SK-N-SH (cell line): Measurements from ENCODE around the gene MET. TPM values are rescaled to one million over a fixed set of nuclear protein-coding genes. Genes with fewer than 3 reads are reported as not detected.

Experiments used
- CTCF ChIA-PET: fragments of 300-600, 350-600 bp; formaldehyde crosslinking; extraction: SDS; loops from one replicate; lab custom pipeline; 2021; lab: Yijun Ruan, JAX
- POLR2A ChIA-PET: fragments of 350-600 bp; sonication (Branson Sonifier 250); formaldehyde crosslinking; extraction: SDS; loops from one replicate; lab custom pipeline; 2020; ENCODE audit warnings: antibody characterized with exemption, inconsistent platforms; lab: Yijun Ruan, JAX
- DNase-seq: peaks from one replicate; pipeline ENCODE4 v3.0.0; 2012
- H2AFZ ChIP-seq: fragments of 200-600 bp; sonication (generic); 2 replicates; pipeline ENCODE4 v1.8.1; 2016; ENCODE audit warnings: antibody characterized with exemption, mild to moderate bottlenecking, low read depth
- H3F3A ChIP-seq: fragments of 200-600 bp; sonication (generic); replicated peaks from 2 replicates; pipeline ENCODE3; 2016; ENCODE audit warnings: antibody characterized with exemption, mild to moderate bottlenecking; ENCODE audit not compliant: insufficient read depth
- H3K27ac ChIP-seq, 2 experiments: fragments of 200-500 bp in 1 of 2; fragments of 200-600 bp in 1 of 2; sonication (Bioruptor generic) in 1 of 2; sonication (generic), shearing (Covaris generic) in 1 of 2; 2 replicates each; pipeline versions ENCODE4 v1.5.1 to v1.6.1; 2014 to 2016; ENCODE audit warnings: low read depth in 2 of 2, inconsistent platforms in 1 of 2, low read length in 1 of 2, mild to moderate bottlenecking in 1 of 2, mixed read lengths in 1 of 2
- H3K27me3 ChIP-seq: fragments of 200-600 bp; sonication (generic), shearing (Covaris generic); 2 replicates; pipeline ENCODE4 v1.6.1; 2016; ENCODE audit warnings: mixed run types; ENCODE audit not compliant: insufficient read depth
- H3K36me3 ChIP-seq, 2 experiments: fragments of 200-500 bp in 1 of 2; fragments of 200-600 bp in 1 of 2; sonication (Bioruptor generic) in 1 of 2; sonication (generic) in 1 of 2; replicated peaks in 1 of 2; 2 replicates each; pipeline versions ENCODE3 to v1.5.1; 2014 to 2016; ENCODE audit warnings: low read length in 1 of 2, mild to moderate bottlenecking in 1 of 2; ENCODE audit not compliant: insufficient read depth in 2 of 2, control insufficient read depth in 1 of 2
- H3K4me1 ChIP-seq, 2 experiments: fragments of 200-500 bp in 1 of 2; fragments of 200-600 bp in 1 of 2; sonication (Bioruptor generic) in 1 of 2; sonication (generic), shearing (Covaris generic) in 1 of 2; 2 replicates each; pipeline versions ENCODE4 v1.5.1 to v1.6.1; 2014 to 2016; ENCODE audit warnings: low read depth in 1 of 2, low read length in 1 of 2, mixed run types in 1 of 2; ENCODE audit not compliant: insufficient read depth in 2 of 2, control insufficient read depth in 1 of 2
- H3K4me2 ChIP-seq: fragments of 200-600 bp; sonication (generic), shearing (Covaris generic); 2 replicates; pipeline ENCODE4 v1.6.1; 2017; ENCODE audit warnings: mixed run types
- H3K4me3 ChIP-seq, 2 experiments: fragments of 200-500 bp in 1 of 2; fragments of 200-600 bp in 1 of 2; sonication (Bioruptor generic) in 1 of 2; sonication (generic), shearing (Covaris generic) in 1 of 2; 2 replicates each; pipeline versions ENCODE4 v1.5.1 to v1.8.1; 2014 to 2016; ENCODE audit warnings: low read depth in 2 of 2, inconsistent platforms in 1 of 2, low read length in 1 of 2, mild to moderate bottlenecking in 1 of 2, mixed read lengths in 1 of 2, moderate library complexity in 1 of 2
- H3K79me2 ChIP-seq: fragments of 200-600 bp; sonication (generic); 2 replicates; pipeline ENCODE4 v1.8.1; 2017; ENCODE audit warnings: mild to moderate bottlenecking; ENCODE audit not compliant: insufficient read depth
- H3K9ac ChIP-seq: fragments of 200-600 bp; sonication (generic); 2 replicates; pipeline ENCODE4 v1.6.1; 2017; ENCODE audit warnings: mixed run types
- H3K9me2 ChIP-seq: fragments of 200-600 bp; sonication (generic); 2 replicates; pipeline ENCODE4 v1.6.1; 2017; ENCODE audit warnings: mixed run types
- H3K9me3 ChIP-seq: fragments of 200-600 bp; sonication (generic); 2 replicates; pipeline ENCODE4 v1.6.1; 2017; ENCODE audit warnings: mixed run types, mild to moderate bottlenecking, moderate library complexity
- H4K20me1 ChIP-seq: fragments of 200-600 bp; sonication (generic); 2 replicates; pipeline ENCODE4 v1.6.1; 2017; ENCODE audit warnings: mild to moderate bottlenecking, mixed run types; ENCODE audit not compliant: insufficient read depth
- ELF1 ChIP-seq: IDR thresholded peaks from 2 replicates; pipeline ENCODE4 v1.4.0; 2012
- EP300 ChIP-seq, 2 experiments: IDR thresholded peaks; 2 replicates each; pipeline versions ENCODE4 v1.4.0 to v1.6.1; 2012; ENCODE audit warnings: borderline replicate concordance in 1 of 2, low read depth in 1 of 2, low read length in 1 of 2
- FOSL2 ChIP-seq: IDR thresholded peaks from 2 replicates; pipeline ENCODE4 v1.4.0; 2012; ENCODE audit warnings: low read depth, mild to moderate bottlenecking, moderate library complexity, borderline replicate concordance
- FOXJ3 ChIP-seq: sonication (generic); formaldehyde crosslinking; IDR thresholded peaks from 2 replicates; pipeline ENCODE4 v1.5.1; 2020; ENCODE audit warnings: mild to moderate bottlenecking, missing genetic modification reagents
- FOXM1 ChIP-seq: IDR thresholded peaks from 2 replicates; pipeline ENCODE4 v1.4.0; 2012; ENCODE audit warnings: low read depth, mild to moderate bottlenecking
- GABPA ChIP-seq: IDR thresholded peaks from 2 replicates; pipeline ENCODE4 v1.4.0; 2012; ENCODE audit warnings: low read depth, mild to moderate bottlenecking
- JUND ChIP-seq: IDR thresholded peaks from 2 replicates; pipeline ENCODE4 v1.4.0; 2012
- MAX ChIP-seq: IDR thresholded peaks from 2 replicates; pipeline ENCODE4 v1.4.0; 2012; ENCODE audit warnings: low read depth
- MEF2A ChIP-seq: IDR thresholded peaks from 2 replicates; pipeline ENCODE4 v1.4.0; 2012; ENCODE audit warnings: low read depth, borderline replicate concordance
- NFIC ChIP-seq: IDR thresholded peaks from 2 replicates; pipeline ENCODE4 v1.4.0; 2012; ENCODE audit warnings: borderline replicate concordance
- NRF1 ChIP-seq: IDR thresholded peaks from 2 replicates; pipeline ENCODE4 v1.6.1; 2012; ENCODE audit warnings: low read depth, mild to moderate bottlenecking, low read length
- PBX3 ChIP-seq: IDR thresholded peaks from 2 replicates; pipeline ENCODE4; 2012
- POLR2AphosphoS5 ChIP-seq: IDR thresholded peaks from 2 replicates; pipeline ENCODE4 v1.6.1; 2012; ENCODE audit warnings: low read depth, low read length
- RCOR1 ChIP-seq: fragments of 150-350 bp; IDR thresholded peaks from 2 replicates; pipeline ENCODE4 v1.6.1; 2017; ENCODE audit warnings: antibody characterized with exemption, low read length
- RXRA ChIP-seq: IDR thresholded peaks from 2 replicates; pipeline ENCODE4 v1.4.0; 2012; ENCODE audit warnings: low read depth, mild to moderate bottlenecking, borderline replicate concordance
- SIN3A ChIP-seq: IDR thresholded peaks from 2 replicates; pipeline ENCODE4 v1.6.1; 2012; ENCODE audit warnings: low read depth, mild to moderate bottlenecking, low read length, moderate library complexity, borderline replicate concordance
- TCF12 ChIP-seq: IDR thresholded peaks from 2 replicates; pipeline ENCODE4 v1.4.0; 2012
- TEAD4 ChIP-seq: IDR thresholded peaks from 2 replicates; pipeline ENCODE4 v1.4.0; 2012; ENCODE audit warnings: mild to moderate bottlenecking, borderline replicate concordance; ENCODE audit not compliant: insufficient read depth
- YY1 ChIP-seq: IDR thresholded peaks from 2 replicates; pipeline ENCODE4 v1.4.0; 2012; ENCODE audit warnings: low read depth, mild to moderate bottlenecking
- polyA plus RNA-seq, 3 experiments: library from polyadenylated mRNA; depleted of rRNA; stranded (reverse); fragments of >200 nt; gene quantifications; 2 replicates each; pipeline ENCODE4 v1.2.3, GENCODE V29; 2012
- TF ChIP-seq, protein P1 (sequence below): fragments of 200-600 bp; sonication (generic); IDR thresholded peaks from 2 replicates; pipeline ENCODE4 v1.6.1; 2017; ENCODE audit warnings: antibody characterized with exemption, mild to moderate bottlenecking, moderate library complexity
- TF ChIP-seq, protein P2 (sequence below): IDR thresholded peaks from 2 replicates; pipeline ENCODE4 v1.4.0; 2012; ENCODE audit warnings: low read depth, borderline replicate concordance
- TF ChIP-seq, protein P3 (sequence below): fragments of 150-350 bp; IDR thresholded peaks from 2 replicates; pipeline ENCODE4 v1.6.1; 2016; ENCODE audit warnings: mild to moderate bottlenecking, low read depth, low read length

The MET gene
- polyA plus RNA-seq, 1 of the 3 experiments (the other 2 are of a cell fraction) = 38.7 TPM

DNA sequence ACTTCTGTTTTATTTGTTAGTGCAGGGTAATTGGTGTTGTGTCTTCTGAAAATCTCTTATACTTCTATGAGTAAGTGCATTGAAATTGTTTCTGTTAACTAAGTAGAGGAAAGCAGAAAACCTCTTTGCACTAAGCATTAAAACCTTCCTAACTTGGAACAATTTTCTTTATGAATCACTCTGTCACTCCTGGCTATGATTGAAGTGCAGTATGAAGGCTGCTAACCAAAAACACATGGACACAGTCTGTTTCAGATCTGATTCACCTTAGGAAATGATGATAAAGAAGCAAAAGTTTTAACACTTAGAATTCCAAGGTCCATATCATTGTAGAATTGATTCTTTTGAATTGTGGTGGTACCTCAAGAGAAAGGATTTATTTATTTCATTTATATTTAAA is 41.9 kb downstream of the MET start:
- peak; percentile 99 for TF ChIP-seq TCF12
- peak; percentile 68; the same call in 1 of the 2 replicates for TF ChIP-seq TEAD4
- 0 out of 2 replicates have a peak, but pooled peaks have one; percentile 25 for TF ChIP-seq MEF2A
- TF ChIP-seq GABPA = no peak
- TF ChIP-seq JUND = peak; percentile 89
- TF ChIP-seq POLR2AphosphoS5 = peak; percentile 84; the same call in 1 of the 2 replicates
- TF ChIP-seq RXRA = peak; percentile 54; the same call in 1 of the 2 replicates
- TF ChIP-seq FOSL2 = peak; percentile 94
- 0 out of 2 replicates have a peak, but pooled peaks have one; percentile 55 for TF ChIP-seq FOXM1
- peak; percentile 74; the same call in 1 of the 2 replicates for TF ChIP-seq NFIC
- TF ChIP-seq MAX = peak; percentile 30; the same call in 1 of the 2 replicates
- TF ChIP-seq EP300 (IDR thresholded peaks at IDR 0.05; ENCODE audit: borderline replicate concordance in 1 of 2, low read depth in 1 of 2, low read length in 1 of 2) = peak; percentile 54 to 92; a peak in 3 of 4 replicates
- no peak for TF ChIP-seq SIN3A
- no peak for TF ChIP-seq YY1
- TF ChIP-seq PBX3 = peak; percentile 98
- no peaks in the 10 kb centered on the region for H3K9me3 ChIP-seq
- H3K9ac ChIP-seq = no peak overlapping the region
- ChIA-PET CTCF (interaction anchor here (0.6 kb wide), 1 partner anchor 473 kb away, joined by 3 read pairs; no protein-coding TSS in a partner anchor), POLR2A (no interaction called here)
- no peaks in the 10 kb centered on the region for H3K9me2 ChIP-seq
- peaks cover 51% of the 10 kb centered on the region for H3K79me2 ChIP-seq
- DNase-seq = no peak
- peaks cover 42% of the 10 kb centered on the region for H3F3A ChIP-seq
- H3K27ac ChIP-seq = peak overlapping the region; percentile 69 to 72; a peak in 3 of 4 replicates
- peaks cover 0 to 8% of the 10 kb centered on the region in 2 experiments for H3K36me3 ChIP-seq
- H2AFZ ChIP-seq = no peak overlapping the region
- H3K27me3 ChIP-seq = peaks cover 6% of the 10 kb centered on the region; the same call in 1 of the 2 replicates
- H4K20me1 ChIP-seq = no peaks in the 10 kb centered on the region
- no peak overlapping the region for H3K4me3 ChIP-seq
- peak overlapping the region; percentile 22; the same call in 1 of the 2 replicates for H3K4me2 ChIP-seq
- H3K4me1 ChIP-seq = peaks cover 11 to 13% of the 10 kb centered on the region in 2 experiments; a peak in 3 of 4 replicates

GRCh38 chr7:116715077-116715476 is 43.1 kb downstream of the MET start:
- no peak overlapping the region for H2AFZ ChIP-seq
- H4K20me1 ChIP-seq = no peaks in the 10 kb centered on the region
- no peak overlapping the region for H3K4me3 ChIP-seq
- POLR2A ChIA-PET = no interaction called here
- no peaks in the 10 kb centered on the region for H3K9me2 ChIP-seq
- no peak for DNase-seq
- peaks cover 6% of the 10 kb centered on the region; the same call in 1 of the 2 replicates for H3K27me3 ChIP-seq
- H3F3A ChIP-seq = peaks cover 42% of the 10 kb centered on the region
- H3K9ac ChIP-seq = no peak overlapping the region
- CTCF ChIA-PET = no interaction called here
- H3K79me2 ChIP-seq = peaks cover 39% of the 10 kb centered on the region
- no peaks in the 10 kb centered on the region for H3K9me3 ChIP-seq
- H3K4me2 ChIP-seq = no peak overlapping the region
- H3K27ac ChIP-seq = peak overlapping the region in 1 of 2 experiments; percentile 51; a peak in 1 of 4 replicates
- H3K4me1 ChIP-seq = peaks cover 11 to 13% of the 10 kb centered on the region in 2 experiments; a peak in 3 of 4 replicates
- peaks cover 0 to 8% of the 10 kb centered on the region in 2 experiments for H3K36me3 ChIP-seq
- TF ChIP-seq FOXM1 (no peak), FOXJ3 (CRISPR knock-in tag) (no peak), SIN3A (no peak), ELF1 (no peak), TCF12 (peak; percentile 28; the same call in 1 of the 2 replicates), NFIC (no peak), MEF2A (no peak), RXRA (no peak), YY1 (no peak), NRF1 (no peak), RCOR1 (no peak)
- TF ChIP-seq, protein P1, sequence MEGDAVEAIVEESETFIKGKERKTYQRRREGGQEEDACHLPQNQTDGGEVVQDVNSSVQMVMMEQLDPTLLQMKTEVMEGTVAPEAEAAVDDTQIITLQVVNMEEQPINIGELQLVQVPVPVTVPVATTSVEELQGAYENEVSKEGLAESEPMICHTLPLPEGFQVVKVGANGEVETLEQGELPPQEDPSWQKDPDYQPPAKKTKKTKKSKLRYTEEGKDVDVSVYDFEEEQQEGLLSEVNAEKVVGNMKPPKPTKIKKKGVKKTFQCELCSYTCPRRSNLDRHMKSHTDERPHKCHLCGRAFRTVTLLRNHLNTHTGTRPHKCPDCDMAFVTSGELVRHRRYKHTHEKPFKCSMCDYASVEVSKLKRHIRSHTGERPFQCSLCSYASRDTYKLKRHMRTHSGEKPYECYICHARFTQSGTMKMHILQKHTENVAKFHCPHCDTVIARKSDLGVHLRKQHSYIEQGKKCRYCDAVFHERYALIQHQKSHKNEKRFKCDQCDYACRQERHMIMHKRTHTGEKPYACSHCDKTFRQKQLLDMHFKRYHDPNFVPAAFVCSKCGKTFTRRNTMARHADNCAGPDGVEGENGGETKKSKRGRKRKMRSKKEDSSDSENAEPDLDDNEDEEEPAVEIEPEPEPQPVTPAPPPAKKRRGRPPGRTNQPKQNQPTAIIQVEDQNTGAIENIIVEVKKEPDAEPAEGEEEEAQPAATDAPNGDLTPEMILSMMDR = peak; percentile 32
- TF ChIP-seq, protein P2, sequence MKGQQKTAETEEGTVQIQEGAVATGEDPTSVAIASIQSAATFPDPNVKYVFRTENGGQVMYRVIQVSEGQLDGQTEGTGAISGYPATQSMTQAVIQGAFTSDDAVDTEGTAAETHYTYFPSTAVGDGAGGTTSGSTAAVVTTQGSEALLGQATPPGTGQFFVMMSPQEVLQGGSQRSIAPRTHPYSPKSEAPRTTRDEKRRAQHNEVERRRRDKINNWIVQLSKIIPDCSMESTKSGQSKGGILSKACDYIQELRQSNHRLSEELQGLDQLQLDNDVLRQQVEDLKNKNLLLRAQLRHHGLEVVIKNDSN = no peak
- TF ChIP-seq, protein P3, sequence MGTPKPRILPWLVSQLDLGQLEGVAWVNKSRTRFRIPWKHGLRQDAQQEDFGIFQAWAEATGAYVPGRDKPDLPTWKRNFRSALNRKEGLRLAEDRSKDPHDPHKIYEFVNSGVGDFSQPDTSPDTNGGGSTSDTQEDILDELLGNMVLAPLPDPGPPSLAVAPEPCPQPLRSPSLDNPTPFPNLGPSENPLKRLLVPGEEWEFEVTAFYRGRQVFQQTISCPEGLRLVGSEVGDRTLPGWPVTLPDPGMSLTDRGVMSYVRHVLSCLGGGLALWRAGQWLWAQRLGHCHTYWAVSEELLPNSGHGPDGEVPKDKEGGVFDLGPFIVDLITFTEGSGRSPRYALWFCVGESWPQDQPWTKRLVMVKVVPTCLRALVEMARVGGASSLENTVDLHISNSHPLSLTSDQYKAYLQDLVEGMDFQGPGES = no peak
